Stomach (tissue), 4 donors: ENCODE measurements around the gene ADAMTSL3.

Experiments
- CTCF ChIP-seq, 7 experiments: fragments of 450-650 bp in 4 of 7; fragments of 200-600 bp in 3 of 7; sonication (generic) in 3 of 7; IDR thresholded peaks; one replicate each; pipeline ENCODE4 v1.5.1; 2016 to 2019; ENCODE audit warnings: antibody characterized with exemption in 7 of 7, control low read depth in 2 of 7, mild to moderate bottlenecking in 1 of 7
- POLR2AphosphoS5 ChIP-seq, 3 donors: sonication (generic); formaldehyde crosslinking; IDR thresholded peaks; one replicate each; pipeline ENCODE4 v1.6.1; 2016; ENCODE audit warnings: antibody characterized with exemption in 3 of 3

- no peak for TF ChIP-seq CTCF (IDR thresholded peaks at IDR 0.05)
- no peak for TF ChIP-seq POLR2AphosphoS5 (IDR thresholded peaks at IDR 0.05)
Observed at GRCh38 chr15:83692746-83693581, 39.0 kb downstream of the ADAMTSL3 start.
